ENCODE measurements around the gene SH3RF3. TPM values are rescaled to one million over a fixed set of nuclear protein-coding genes. Genes with fewer than 3 reads are reported as not detected.

The SH3RF3 gene
- total and polyA plus RNA-seq, 3 experiments from 2014 or later: 0.24 to 0.31 (median 0.27) TPM

DNA sequence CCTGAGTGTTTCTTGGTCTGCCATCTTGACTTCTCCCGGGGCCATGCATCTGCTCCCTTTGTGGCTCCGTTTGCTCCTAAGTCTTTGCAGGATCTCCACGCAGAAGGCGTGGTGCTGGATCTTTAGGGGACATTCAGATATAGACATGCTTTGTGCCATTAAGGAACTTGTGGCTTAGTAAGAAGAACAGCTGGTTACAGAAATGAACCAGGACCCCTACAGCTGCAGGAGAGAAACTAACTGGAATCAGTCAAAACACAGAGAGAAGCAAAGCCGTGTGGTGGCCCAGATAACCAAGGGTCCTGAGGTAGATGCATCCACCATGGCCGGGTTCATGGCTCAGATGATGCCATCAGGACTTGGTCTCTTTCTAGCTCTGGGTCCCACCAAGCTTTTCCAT lies 97.6 kb downstream of the SH3RF3 start:
- H3K4me1 ChIP-seq (ENCODE audit: insufficient read depth, low read length): no peaks in the 10 kb centered on the region
- Mint-ChIP-seq H3K4me1 (peaks cover 3 to 10% (median 5%) of the 10 kb centered on the region in 3 donors), H3K4me3 (no peak overlapping the region), H3K36me3 (no peaks in the 10 kb centered on the region), H3K27ac (no peak overlapping the region), H3K27me3 (peaks cover 20 to 29% of the 10 kb centered on the region in 2 donors), H3K9me3 (no peaks in the 10 kb centered on the region)
- H3K4me3 ChIP-seq (ENCODE audit: low read length): no peak overlapping the region
- H3K27ac ChIP-seq (ENCODE audit: low read depth, low read length): no peak overlapping the region
- ChIA-PET CTCF (interaction anchor here (0.6 to 1.8 kb wide), 3 partner anchors 11 to 190 kb away, joined by 3 to 5 read pairs (median 3); no protein-coding TSS in a partner anchor), POLR2A (no interaction called here)
- H3K36me3 ChIP-seq (ENCODE audit: insufficient read depth, low read length): no peaks in the 10 kb centered on the region
- no peak for DNase-seq
- H3K9me3 ChIP-seq (ENCODE audit: low read length): no peaks in the 10 kb centered on the region
- no peaks in the 10 kb centered on the region for H3K27me3 ChIP-seq (ENCODE audit: insufficient read depth, low read length, poor library complexity, severe bottlenecking)

DNA sequence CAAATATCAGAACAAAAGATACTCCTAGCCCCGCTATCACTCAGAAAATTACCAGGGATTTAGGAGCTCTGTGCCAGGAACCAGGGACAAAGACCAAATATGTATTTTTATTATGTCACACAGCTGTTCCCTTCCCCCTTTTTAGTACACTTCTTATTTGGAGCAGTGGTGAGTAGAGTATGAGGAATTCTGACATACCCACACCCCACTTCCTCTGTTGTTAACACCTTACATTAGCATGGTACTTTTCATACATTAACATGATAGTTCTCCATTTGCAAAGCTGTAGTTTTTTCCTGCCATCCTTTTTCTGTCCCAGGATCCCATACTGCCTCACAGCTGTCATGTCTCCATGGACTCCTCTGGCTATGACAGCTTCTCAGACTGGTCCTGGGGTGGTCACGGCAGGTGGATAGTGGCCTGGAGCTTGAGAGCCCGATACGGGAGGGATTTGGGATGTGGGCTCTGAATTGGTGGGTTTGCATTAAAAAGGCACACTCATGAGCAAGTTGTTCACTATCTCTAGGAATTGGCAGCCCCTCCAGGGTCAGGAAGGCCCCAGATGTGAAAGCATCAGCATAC lies 100.2 kb downstream of the SH3RF3 start:
- no peaks in the 10 kb centered on the region for H3K36me3 ChIP-seq (ENCODE audit: insufficient read depth, low read length)
- no peaks in the 10 kb centered on the region for H3K9me3 Mint-ChIP-seq
- H3K9me3 ChIP-seq (ENCODE audit: low read length): no peaks in the 10 kb centered on the region
- DNase-seq: no peak
- no peak overlapping the region for H3K4me3 Mint-ChIP-seq
- no peaks in the 10 kb centered on the region for H3K4me1 ChIP-seq (ENCODE audit: insufficient read depth, low read length)
- H3K27ac ChIP-seq (ENCODE audit: low read depth, low read length): no peak overlapping the region
- no peak overlapping the region for H3K4me3 ChIP-seq (ENCODE audit: low read length)
- ChIA-PET CTCF (interaction anchor here (1.0 kb wide), 1 partner anchor 14 kb away, joined by 3 read pairs; no protein-coding TSS in a partner anchor), POLR2A (no interaction called here)
- H3K27me3 ChIP-seq (ENCODE audit: insufficient read depth, low read length, poor library complexity, severe bottlenecking): no peaks in the 10 kb centered on the region
- peaks cover 22 to 45% of the 10 kb centered on the region in 2 donors for H3K27me3 Mint-ChIP-seq
- peaks cover 3 to 10% (median 5%) of the 10 kb centered on the region in 3 donors for H3K4me1 Mint-ChIP-seq
- peak overlapping the region in 2 of 8 donors; percentile 2 to 31 for H3K27ac Mint-ChIP-seq
- no peaks in the 10 kb centered on the region for H3K36me3 Mint-ChIP-seq

DNA sequence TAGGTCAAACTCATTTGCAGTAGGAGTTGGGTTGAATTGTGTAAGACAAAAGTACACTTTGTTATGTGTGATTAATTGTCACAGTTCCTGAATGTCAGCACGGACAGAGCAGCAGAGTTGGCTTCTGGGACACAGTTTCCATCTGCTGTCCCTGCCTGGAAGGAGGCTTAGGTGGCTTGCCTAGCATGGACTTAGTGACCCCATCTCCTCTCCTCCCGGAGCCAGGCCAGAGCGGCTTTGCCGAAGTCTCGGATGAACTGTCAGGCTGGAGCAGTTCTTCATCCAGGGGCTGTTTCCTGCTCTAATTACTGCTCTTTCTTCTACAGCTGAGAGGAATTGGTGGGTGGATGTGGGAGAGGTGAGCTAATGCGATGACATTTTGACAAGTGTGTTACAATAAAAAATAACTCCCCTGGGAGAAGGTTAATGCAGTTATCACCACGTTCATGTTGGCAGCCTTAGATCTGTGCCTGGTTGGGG lies 102.0 kb downstream of the SH3RF3 start:
- no peaks in the 10 kb centered on the region for H3K36me3 ChIP-seq (ENCODE audit: insufficient read depth, low read length)
- Mint-ChIP-seq H3K36me3 (no peaks in the 10 kb centered on the region), H3K9me3 (no peaks in the 10 kb centered on the region), H3K27me3 (peaks cover 25 to 57% of the 10 kb centered on the region in 2 donors), H3K4me3 (no peak overlapping the region), H3K4me1 (peaks cover 3 to 10% (median 5%) of the 10 kb centered on the region in 3 donors), H3K27ac (no peak overlapping the region)
- H3K4me3 ChIP-seq (ENCODE audit: low read length): no peak overlapping the region
- POLR2A ChIA-PET: no interaction called here
- DNase-seq: no peak
- H3K9me3 ChIP-seq (ENCODE audit: low read length): no peaks in the 10 kb centered on the region
- H3K27me3 ChIP-seq (ENCODE audit: insufficient read depth, low read length, poor library complexity, severe bottlenecking): no peaks in the 10 kb centered on the region
- H3K27ac ChIP-seq (ENCODE audit: low read depth, low read length): no peak overlapping the region
- H3K4me1 ChIP-seq (ENCODE audit: insufficient read depth, low read length): no peaks in the 10 kb centered on the region
- CTCF ChIA-PET: no interaction called here

GRCh38 chr2:109231428-109231827 lies 102.4 kb downstream of the SH3RF3 start:
- no peak overlapping the region for H3K4me3 ChIP-seq (ENCODE audit: low read length)
- ChIA-PET CTCF (no interaction called here), POLR2A (no interaction called here)
- no peak overlapping the region for H3K27ac ChIP-seq (ENCODE audit: low read depth, low read length)
- Mint-ChIP-seq H3K27ac (no peak overlapping the region), H3K4me3 (no peak overlapping the region), H3K36me3 (no peaks in the 10 kb centered on the region), H3K9me3 (no peaks in the 10 kb centered on the region), H3K27me3 (peaks cover 25 to 57% of the 10 kb centered on the region in 2 donors), H3K4me1 (peaks cover 3 to 10% (median 5%) of the 10 kb centered on the region in 3 donors)
- no peaks in the 10 kb centered on the region for H3K27me3 ChIP-seq (ENCODE audit: insufficient read depth, low read length, poor library complexity, severe bottlenecking)
- H3K36me3 ChIP-seq (ENCODE audit: insufficient read depth, low read length): no peaks in the 10 kb centered on the region
- H3K9me3 ChIP-seq (ENCODE audit: low read length): no peaks in the 10 kb centered on the region
- H3K4me1 ChIP-seq (ENCODE audit: insufficient read depth, low read length): no peaks in the 10 kb centered on the region
- no peak for DNase-seq

DNA sequence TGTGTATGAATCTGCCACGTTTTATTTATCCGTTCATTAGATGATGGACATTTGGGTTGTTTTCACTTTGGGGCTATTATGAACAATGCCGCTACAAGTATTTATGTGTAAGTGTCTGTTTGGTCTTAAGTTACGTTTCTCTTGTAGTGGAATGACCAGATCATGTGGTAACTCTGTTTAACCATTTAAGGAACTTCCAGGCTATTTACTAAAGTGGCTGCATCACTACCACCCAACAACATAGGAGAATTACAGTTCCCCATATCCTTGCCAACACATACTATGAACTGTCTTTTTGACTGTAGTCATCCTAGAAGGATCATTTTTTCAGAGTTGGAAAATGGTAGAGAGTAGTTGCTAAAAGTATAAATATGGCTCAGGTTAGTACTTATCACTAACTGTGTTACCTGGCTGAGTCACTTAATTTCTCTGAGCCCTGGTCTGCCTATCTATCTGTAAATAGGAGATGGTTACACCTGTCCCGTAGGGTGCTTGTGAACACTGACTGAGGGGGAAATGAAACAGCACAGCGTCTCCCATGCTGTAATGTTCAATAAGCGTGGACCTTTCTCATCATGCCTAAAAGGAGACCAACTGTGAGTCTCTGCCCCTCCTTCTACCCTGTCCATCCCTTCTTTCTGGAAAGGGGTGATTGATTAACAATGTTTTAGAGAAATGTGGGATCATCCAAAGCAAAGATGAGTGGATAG lies 103.1 kb downstream of the SH3RF3 start:
- DNase-seq: no peak
- peaks cover 3 to 17% (median 9%) of the 10 kb centered on the region in 3 donors for H3K4me1 Mint-ChIP-seq
- no peak overlapping the region for H3K27ac Mint-ChIP-seq
- no peaks in the 10 kb centered on the region for H3K27me3 ChIP-seq (ENCODE audit: insufficient read depth, low read length, poor library complexity, severe bottlenecking)
- ChIA-PET POLR2A (no interaction called here), CTCF (no interaction called here)
- H3K27me3 Mint-ChIP-seq: peaks cover 25 to 57% of the 10 kb centered on the region in 2 donors
- no peaks in the 10 kb centered on the region for H3K9me3 Mint-ChIP-seq
- H3K9me3 ChIP-seq (ENCODE audit: low read length): no peaks in the 10 kb centered on the region
- no peaks in the 10 kb centered on the region for H3K36me3 ChIP-seq (ENCODE audit: insufficient read depth, low read length)
- no peak overlapping the region for H3K4me3 ChIP-seq (ENCODE audit: low read length)
- no peak overlapping the region for H3K27ac ChIP-seq (ENCODE audit: low read depth, low read length)
- H3K4me1 ChIP-seq (ENCODE audit: insufficient read depth, low read length): no peaks in the 10 kb centered on the region
- no peak overlapping the region for H3K4me3 Mint-ChIP-seq
- no peaks in the 10 kb centered on the region for H3K36me3 Mint-ChIP-seq

DNA sequence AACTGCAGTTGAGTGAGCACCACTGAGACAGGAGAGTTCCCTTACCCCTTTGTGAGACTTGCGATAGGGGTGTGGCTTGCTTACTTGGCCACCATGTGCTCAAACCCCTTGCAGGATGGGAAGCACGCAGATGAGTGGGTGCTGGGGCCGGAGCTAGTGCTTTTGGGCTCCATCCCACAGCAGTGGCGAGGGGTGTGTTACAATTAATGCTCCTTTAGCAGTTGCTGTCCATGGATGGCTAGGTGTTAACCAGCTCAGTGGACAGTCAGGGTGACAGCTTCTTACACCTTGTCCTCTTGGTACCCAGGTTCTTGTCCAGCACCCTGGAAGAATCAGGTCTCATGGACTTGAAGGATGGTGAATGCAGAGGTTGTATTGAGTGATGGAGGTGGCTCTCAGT lies 103.9 kb downstream of the SH3RF3 start:
- no peaks in the 10 kb centered on the region for H3K36me3 Mint-ChIP-seq
- CTCF ChIA-PET: no interaction called here

GRCh38 chr2:109233643-109234042 lies 104.6 kb downstream of the SH3RF3 start:
- H3K36me3 Mint-ChIP-seq: no peaks in the 10 kb centered on the region
- Histone ChIP-seq H3K36me3 (ENCODE audit: insufficient read depth, low read length) (no peaks in the 10 kb centered on the region), H3K27ac (ENCODE audit: low read depth, low read length) (no peak overlapping the region), H3K9me3 (ENCODE audit: low read length) (no peaks in the 10 kb centered on the region), H3K4me3 (ENCODE audit: low read length) (no peak overlapping the region), H3K4me1 (ENCODE audit: insufficient read depth, low read length) (peaks cover 1% of the 10 kb centered on the region), H3K27me3 (ENCODE audit: insufficient read depth, low read length, poor library complexity, severe bottlenecking) (no peaks in the 10 kb centered on the region)
- H3K9me3 Mint-ChIP-seq: no peaks in the 10 kb centered on the region
- H3K4me1 Mint-ChIP-seq: peaks cover 8 to 27% (median 16%) of the 10 kb centered on the region in 3 donors
- no peak overlapping the region for H3K4me3 Mint-ChIP-seq
- POLR2A ChIA-PET: no interaction called here
- no peak overlapping the region for H3K27ac Mint-ChIP-seq
- CTCF ChIA-PET: no interaction called here
- DNase-seq: no peak
- peaks cover 18 to 51% of the 10 kb centered on the region in 2 donors for H3K27me3 Mint-ChIP-seq

More for the DNA sequence above, 103.9 kb downstream of the SH3RF3 start:
- Histone ChIP-seq H3K4me3 (ENCODE audit: low read length) (no peak overlapping the region), H3K9me3 (ENCODE audit: low read length) (no peaks in the 10 kb centered on the region), H3K36me3 (ENCODE audit: insufficient read depth, low read length) (no peaks in the 10 kb centered on the region), H3K27me3 (ENCODE audit: insufficient read depth, low read length, poor library complexity, severe bottlenecking) (no peaks in the 10 kb centered on the region), H3K4me1 (ENCODE audit: insufficient read depth, low read length) (no peaks in the 10 kb centered on the region), H3K27ac (ENCODE audit: low read depth, low read length) (no peak overlapping the region)
- POLR2A ChIA-PET: no interaction called here
- Mint-ChIP-seq H3K4me1 (peaks cover 3 to 22% (median 10%) of the 10 kb centered on the region in 3 donors), H3K27me3 (peaks cover 21 to 56% of the 10 kb centered on the region in 2 donors), H3K9me3 (no peaks in the 10 kb centered on the region), H3K4me3 (no peak overlapping the region), H3K27ac (no peak overlapping the region)
- DNase-seq: no peak

DNA sequence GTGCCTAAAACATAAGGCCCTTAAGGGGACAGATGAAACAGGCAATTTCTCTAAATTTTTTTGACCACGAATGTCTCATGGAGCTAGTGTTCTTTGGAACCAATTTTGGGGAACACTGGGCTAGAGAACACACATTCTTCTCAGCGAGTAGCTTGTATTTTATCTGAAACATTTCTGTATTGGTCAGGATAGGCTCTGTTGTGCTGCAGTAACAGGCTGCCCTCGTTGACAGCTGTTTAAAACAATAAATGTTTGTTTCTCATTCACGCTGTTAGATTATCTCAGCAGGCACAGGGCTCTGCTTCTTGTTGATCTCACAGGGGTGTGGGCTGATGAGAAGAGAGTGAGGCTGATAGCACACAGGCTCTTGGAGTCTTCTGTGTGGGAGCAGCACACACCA lies 105.3 kb downstream of the SH3RF3 start:
- H3K27ac Mint-ChIP-seq: no peak overlapping the region
- H3K36me3 Mint-ChIP-seq: no peaks in the 10 kb centered on the region

More for the DNA sequence above, 105.3 kb downstream of the SH3RF3 start:
- H3K27me3 ChIP-seq (ENCODE audit: insufficient read depth, low read length, poor library complexity, severe bottlenecking): no peaks in the 10 kb centered on the region
- POLR2A ChIA-PET: no interaction called here
- H3K4me3 ChIP-seq (ENCODE audit: low read length): no peak overlapping the region
- H3K9me3 ChIP-seq (ENCODE audit: low read length): no peaks in the 10 kb centered on the region
- Mint-ChIP-seq H3K27me3 (peaks cover 11 to 44% of the 10 kb centered on the region in 2 donors), H3K4me3 (no peak overlapping the region), H3K9me3 (no peaks in the 10 kb centered on the region), H3K4me1 (peaks cover 12 to 27% (median 19%) of the 10 kb centered on the region in 3 donors)
- no peaks in the 10 kb centered on the region for H3K36me3 ChIP-seq (ENCODE audit: insufficient read depth, low read length)
- H3K4me1 ChIP-seq (ENCODE audit: insufficient read depth, low read length): peaks cover 7% of the 10 kb centered on the region
- CTCF ChIA-PET: no interaction called here
- DNase-seq: no peak
- no peak overlapping the region for H3K27ac ChIP-seq (ENCODE audit: low read depth, low read length)

All from CD8-positive, alpha-beta memory T cell (primary cell).